Superior temporal gyrus (tissue), 1 donor: ENCODE measurements around the gene COL17A1.

Experiments
- DNase-seq: peaks from one replicate; pipeline ENCODE4 v3.0.0-alpha.2; 2016; ENCODE audit errors: extremely low spot score

The COL17A1 gene

DNA sequence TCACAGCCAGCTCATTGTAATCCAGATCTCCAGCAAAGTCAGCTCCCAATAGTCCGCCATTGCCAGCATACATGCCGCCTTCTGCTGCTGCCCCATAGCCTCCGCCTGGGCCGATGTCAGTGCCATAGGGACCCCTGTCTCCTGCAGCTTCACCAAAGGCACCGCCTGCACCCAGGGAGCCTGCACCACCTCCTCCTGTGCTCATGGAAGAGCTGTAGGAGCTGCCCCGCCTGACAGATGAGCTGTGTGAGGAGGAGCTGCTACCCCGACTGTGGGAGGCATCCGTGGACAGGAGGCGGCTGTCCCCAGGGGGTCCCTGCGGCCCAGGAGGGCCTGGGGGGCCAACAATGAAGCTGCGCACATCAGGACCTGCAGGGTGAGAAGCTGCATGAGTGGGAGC is 51.7 kb downstream of the COL17A1 start:
- DNase-seq: no peak

DNA sequence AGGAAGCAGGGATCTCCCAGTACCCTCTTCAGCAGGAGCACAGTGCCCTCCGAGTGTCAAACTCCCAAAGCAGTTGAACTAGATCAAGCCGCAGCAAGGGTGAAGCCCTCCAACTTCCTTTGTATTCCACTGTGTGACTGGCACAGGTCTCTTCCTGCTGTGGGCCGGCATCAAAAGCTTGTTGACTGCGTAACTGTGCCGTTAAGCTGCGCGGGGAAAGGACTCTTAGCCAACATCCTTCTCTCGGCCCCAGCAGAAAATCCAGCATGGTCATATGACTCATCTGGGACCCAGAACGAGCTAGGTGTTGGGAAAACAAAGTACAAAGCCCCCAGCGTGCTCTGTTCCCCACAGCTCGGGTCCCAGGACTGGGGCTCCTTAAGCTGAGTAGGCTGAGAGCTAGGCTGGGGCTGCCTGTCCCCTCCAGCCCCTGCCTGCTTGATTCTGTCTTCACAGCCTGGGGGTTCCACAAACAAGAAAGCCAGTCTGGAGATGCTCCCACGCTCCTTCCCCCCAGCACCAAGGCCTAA is 52.2 kb downstream of the COL17A1 start:
- no peak for DNase-seq

DNA sequence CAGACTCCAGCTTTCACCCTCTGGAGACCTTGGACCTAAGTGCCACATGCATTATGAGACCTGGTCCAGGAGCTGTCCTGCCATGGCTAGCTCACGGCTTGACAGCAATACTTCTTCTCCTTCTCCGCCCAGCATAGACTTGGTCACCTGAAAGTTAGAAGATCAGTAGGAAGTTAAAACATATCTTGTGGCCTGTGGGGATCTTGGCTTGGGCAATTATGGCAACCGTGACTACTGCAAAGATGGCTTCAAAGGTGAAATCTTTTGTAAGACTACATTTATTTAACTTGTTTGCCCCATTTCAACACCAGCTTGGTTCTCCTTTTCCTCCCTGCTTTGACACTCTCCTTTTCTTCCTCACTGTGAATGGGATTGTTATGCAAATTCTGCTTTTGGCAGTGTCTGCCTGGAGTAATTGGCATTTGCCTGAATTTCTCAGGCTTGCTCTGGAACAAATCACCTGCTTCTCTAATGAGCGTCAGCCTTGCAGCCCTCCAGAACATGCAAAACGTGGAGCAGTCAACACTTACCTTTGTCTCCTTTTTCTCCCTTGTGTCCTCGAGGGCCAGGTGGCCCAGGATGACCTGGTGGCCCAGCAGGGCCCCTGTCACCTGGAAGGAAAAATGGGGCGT is 53.4 kb downstream of the COL17A1 start:
- DNase-seq: no peak

DNA sequence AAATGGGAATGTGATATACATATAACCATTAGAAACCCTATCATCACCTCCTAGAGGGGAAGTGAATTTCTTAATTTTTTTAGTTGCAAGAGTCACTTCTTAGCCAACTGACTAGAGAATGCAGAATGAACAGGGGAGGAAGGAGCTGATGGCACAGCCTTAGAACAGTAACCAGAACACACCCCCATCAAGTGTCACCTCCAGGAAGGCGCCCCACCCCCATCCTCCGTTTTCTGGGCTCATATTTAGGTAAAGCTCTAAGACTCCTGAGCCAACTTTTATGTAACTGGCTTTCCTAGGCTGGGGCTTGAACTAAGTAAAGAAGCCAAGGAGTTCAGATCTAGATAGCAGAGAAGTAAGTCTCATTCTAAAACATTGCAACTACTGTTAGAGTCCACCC is 54.0 kb downstream of the COL17A1 start:
- no peak for DNase-seq

DNA sequence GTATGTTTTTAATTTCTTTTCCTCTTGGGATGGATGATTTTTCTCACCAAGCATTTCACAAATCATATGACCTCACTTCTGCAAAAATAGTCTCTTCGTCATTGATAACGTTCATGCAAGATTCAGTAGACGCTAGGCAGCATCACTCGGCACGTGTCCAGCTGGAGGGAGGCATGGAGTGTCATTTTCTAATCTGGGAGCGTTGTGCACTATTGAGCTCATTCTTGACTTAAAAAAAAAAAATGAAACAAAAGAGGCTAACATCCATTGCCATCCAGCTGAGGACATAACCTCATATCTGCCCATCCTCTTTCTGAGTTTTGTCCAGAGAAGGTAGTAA is 56.2 kb downstream of the COL17A1 start:
- DNase-seq: peak; percentile 94

DNA sequence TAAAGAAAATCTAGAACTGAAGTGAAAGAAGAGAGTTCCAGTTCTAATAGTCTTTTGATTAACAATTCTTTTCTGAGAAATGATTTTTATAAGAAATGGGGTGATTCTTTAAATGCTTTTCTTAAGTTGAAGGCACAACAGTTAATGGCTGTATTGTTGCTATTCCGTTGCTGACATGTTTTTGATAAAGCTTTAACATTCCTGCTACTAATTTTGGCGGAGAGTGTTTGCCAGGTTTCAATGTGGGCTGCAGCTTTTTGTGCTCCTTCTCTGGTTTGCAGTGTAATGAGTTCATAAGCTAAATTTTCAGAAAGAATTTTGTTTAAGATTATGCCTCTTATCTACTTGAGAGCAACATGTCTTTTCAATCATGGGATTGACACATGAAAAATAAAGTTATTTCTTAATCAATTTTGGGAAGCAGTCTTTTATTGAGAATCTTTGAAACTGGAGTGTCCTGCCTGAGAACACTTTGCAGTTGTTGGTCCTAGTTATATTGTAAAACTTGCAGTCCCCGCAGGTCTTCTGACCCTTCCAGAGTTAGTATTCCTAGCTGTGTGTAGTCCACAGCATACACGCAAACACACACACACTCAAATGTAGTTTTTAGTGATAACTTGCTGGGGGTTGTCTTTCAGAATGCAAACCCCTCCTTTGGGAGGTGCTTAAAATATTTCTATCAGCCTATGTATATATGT is 56.7 kb downstream of the COL17A1 start:
- DNase-seq: no peak

DNA sequence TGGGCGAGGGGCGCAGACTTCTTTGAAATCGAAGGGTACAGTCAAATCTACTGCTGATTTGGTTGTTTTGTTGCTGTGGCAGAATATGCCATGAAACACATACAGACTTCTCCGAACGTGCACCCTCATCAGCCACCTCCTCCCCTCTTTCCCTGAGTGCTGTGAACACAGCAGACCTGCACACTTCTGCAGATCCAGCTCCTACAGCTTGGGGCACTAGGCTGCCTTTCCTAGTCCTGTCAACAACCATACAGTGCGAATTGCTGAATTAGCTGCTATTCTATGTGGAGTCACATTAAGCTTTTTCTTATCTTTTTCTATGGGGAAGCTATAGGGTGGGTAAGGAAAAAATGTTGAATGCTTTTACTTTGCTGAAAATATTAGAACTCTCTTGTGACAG is 57.5 kb downstream of the COL17A1 start:
- DNase-seq: peak; percentile 86

DNA sequence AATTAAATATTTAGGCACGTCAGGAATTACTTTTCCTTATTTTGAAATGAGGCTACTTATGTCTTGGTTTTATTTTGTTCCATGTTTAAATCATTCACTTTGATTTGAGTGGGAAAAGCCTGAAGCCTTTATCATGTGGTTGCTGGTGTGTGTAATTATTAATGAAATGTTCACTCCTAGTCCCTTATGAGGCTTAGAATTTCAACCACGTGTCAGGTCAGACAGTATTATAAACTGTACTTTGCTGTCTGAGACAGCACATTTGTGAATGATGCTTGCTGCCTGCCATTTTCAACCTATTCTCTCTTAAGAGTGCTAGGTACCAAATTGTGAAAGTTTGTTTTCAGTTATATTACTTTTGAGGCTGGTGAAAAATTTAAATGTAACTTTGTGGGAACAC is 58.9 kb downstream of the COL17A1 start:
- no peak for DNase-seq

DNA sequence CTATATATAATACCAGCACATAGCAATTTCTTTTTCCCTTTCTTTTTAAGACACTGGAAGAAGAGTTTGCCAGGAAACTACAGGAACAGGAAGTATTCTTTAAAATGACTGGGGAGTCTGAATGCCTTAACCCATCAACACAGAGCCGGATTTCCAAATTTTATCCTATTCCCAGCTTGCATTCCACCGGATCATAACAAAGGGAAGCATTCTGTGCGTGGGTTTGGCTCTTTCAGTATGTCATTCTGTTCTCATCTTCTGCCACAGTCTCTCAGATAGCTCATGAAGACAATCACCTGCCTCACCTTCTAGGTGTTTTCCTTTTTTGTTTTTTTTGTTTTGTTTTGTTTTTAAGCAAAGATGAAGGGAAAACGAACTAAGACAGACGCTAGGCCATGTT is 60.2 kb downstream of the COL17A1 start:
- DNase-seq: peak; percentile 61

DNA sequence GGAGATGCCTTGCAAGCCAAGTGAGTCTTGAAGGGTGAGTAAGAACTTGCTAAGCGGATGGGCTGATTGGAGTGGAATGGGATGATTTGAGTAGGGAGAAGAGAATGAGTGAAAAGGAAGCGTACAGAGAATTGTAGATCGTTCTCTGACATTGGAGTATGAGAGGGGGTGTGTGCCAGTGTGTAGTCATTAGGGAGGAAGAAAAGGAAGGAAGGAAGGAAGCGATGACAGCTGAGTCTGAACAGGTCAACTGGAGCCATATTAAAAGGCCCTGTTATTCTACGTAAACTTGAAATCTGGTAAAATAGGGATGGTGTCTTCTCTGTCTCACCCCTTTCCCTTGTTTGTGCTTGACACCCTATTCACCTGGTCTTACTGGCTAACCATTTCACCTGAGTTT is 63.7 kb downstream of the COL17A1 start:
- DNase-seq: no peak

DNA sequence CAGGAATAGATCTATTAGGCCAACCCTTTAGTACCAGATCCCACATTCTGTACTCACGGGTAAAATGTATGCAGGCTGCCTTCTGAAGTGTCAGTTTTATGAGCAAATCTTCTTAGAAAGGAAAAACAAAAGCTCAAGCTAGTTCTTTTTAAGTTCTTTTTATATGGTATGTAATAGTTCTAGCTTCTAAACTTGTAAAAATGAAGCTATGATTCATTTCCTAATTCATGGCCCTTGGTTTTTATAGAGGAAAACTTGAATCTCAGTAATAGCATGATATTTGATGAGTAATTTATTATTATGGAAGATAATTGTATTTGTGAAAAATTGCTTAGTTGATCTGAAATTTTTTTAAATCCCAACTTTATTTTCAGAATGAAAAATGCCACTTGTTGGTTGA is 64.4 kb downstream of the COL17A1 start:
- no peak for DNase-seq

DNA sequence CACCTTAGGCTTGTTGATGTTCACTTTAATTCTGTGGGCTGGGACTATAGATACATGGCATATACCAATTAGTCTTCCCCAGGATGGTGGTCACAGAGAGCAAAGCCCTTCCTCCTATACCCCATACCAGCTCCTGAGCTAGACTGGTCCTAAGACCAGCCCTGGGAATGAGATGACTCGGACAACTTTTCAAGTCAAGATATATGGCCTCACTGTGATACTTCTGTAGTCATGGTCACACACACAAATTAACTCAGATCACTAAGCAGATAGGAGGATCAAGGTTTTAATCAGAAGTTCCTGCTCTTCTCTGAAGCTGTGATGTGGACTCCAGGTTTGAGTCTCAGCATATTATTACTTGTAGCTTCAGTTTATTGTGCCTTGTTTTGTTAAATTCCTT is 65.7 kb downstream of the COL17A1 start:
- DNase-seq: no peak

DNA sequence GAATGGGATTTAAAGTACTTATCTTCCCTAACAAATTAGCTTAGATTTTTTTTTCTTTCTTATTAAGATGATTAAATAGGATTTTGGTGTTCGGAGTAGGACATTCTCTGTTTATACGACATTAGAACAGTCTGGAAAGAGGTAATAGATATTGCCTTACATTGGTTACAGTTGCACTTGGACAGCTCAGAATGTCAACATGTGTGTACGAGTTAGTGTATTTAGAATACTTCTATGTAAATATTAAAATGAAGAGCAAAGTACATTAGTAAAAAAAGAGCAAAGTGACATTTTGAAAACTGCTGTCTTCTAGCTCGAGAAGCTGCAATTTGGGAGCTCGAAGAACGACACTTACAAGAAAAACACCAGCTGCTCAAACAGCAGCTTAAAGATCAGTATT is 67.2 kb downstream of the COL17A1 start:
- DNase-seq: no peak

DNA sequence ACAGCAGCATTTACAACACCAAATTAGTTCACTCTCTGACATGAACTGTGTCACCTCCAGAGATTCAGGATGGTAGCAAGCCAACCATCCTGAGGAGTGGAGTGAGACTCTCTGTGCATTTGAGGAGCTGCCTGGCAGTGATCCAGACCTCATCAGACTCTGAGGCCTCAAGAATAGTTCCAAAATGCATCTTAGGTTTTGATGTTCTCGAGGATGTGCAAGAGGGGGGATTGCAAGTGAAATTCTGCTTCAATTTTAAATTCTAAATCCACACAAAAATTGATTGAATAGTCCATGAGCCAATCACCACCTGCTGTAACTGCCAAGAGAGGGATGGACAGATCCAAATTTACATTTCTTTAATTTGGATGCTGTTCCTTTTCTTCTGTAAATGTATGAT is 69.0 kb downstream of the COL17A1 start:
- DNase-seq: no peak

DNA sequence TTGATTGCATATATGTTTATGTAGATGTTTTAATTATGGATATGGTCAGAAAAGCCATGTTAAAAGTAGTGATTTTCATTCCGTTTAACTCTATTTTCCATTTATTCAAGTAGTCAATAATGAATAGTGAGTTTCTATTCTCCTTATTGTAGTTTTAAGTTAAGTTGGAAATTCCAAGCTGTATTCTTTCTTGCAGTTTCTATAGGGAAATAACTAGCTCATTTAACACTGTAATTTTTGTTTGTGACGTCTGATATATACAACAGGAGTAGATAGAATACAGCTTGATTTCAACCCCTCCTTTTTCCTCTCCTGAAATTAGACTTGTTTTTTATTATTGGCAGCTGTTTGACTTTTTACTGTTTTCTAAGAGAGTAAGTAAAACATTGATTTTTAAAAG is 71.5 kb downstream of the COL17A1 start:
- no peak for DNase-seq

DNA sequence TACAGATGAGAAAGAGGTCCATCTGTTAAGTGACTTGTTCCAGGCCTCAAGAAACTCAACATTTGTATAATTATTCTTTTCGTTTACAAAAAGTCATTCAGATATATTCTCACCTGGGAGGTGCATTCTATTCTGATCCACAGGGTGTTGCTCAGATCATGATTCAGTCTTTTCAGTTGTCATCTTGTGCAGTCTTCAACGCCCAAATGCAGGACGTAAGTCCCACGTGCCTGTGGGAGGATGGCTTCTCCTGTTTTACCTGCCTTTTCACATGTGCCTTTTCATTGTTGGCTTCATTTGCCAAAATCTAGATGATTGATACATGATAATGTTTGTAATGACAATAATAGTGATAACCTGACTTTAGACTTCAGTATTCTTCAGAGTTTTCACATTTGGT is 72.2 kb downstream of the COL17A1 start:
- DNase-seq: no peak

DNA sequence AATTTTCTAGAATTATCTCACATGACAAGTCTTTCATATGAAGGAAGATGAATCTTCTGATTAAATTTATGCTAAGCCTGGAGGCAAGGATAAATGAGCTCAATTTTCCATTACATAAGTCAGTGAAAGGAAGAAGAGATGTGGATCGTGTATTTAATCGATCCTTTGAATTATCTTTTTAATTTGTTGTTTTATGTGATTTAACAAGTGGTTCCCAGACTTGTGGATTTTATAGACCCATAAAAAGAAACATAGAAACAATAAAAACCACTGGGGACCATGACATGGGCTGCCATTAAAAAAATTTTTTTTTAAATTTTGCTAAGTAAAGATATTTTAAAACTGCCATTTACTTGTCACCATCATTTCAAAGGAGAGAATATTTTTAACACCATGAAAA is 73.8 kb downstream of the COL17A1 start:
- no peak for DNase-seq

DNA sequence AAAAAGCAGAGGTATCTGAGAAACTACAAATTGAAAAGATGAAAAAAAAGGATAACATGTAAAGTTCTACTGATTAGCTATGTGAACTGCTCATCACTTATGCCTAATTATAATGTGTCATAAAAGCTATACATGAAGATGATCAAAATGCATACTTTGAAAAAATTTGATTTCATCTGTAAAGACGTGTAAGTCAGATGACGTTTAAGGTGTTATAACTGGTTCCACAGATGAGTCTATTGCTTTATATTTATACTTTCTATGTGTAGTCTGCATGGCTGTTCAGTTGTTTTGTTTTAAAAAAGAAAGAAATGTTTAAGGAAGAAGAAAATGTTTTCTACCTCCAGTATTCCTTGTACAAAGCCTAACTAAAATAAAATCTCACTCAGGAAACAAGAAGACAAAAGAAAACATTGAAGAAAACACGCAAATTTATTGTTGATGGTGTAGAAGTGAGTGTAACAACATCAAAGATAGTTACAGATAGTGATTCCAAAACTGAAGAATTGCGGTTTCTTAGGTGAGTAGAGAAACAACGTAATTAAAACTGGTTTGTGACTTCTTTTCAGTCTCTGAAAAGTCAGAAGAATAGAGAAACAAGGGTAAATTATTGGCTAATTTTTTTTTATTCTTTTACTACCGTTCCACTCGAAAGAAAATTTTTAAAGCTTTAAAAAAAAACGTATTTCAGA is 80.4 kb downstream of the COL17A1 start:
- DNase-seq: no peak

DNA sequence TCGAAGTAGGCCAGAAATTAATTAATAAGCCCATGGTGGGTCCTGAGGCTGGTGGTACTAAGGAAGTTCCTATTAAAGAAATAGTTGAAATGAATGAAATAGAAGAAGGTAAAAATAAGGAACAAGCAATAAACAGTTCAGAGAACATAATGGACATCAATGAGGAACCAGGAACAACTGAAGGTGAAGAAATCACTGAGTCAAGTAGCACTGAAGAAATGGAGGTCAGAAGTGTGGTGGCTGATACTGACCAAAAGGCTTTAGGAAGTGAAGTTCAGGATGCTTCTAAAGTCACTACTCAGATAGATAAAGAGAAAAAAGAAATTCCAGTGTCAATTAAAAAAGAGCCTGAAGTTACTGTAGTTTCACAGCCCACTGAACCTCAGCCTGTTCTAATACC is 82.8 kb downstream of the COL17A1 start:
- no peak for DNase-seq

DNA sequence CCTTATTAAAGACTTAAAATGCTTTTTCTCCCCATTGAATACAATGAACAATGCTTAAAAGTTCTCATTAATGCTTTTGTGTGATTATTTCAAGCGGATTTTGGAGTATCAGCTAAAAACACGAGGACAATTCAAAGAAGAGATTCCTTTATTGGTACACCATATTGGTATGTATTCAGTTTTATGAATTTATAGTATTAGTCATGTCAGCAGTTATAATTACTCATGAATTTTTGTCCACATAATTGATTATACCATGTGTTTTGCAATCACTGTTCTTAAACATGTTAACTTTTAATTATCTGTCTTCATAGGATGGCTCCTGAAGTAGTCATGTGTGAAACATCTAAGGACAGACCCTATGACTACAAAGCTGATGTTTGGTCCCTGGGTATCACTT is 86.9 kb downstream of the COL17A1 start:
- no peak for DNase-seq

DNA sequence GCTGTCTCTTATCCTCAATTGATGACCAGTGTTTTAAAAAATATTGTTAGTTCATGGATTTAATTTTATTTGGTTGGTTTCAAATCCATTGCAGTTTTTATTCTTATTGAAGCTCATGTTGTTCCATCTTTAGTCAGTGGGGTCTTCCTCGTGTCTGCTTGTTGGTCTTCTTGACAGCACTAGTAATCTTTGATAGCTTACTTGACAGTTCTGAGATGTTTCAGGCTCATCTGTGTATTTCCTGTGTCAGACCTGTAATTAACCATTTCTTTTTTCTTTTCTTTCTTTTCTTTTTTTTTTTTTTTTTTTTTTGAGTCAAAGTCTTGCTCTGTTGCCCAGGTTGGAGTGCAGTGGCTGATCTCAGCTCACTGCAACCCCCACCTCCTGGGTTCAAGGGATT is 90.5 kb downstream of the COL17A1 start:
- no peak for DNase-seq

DNA sequence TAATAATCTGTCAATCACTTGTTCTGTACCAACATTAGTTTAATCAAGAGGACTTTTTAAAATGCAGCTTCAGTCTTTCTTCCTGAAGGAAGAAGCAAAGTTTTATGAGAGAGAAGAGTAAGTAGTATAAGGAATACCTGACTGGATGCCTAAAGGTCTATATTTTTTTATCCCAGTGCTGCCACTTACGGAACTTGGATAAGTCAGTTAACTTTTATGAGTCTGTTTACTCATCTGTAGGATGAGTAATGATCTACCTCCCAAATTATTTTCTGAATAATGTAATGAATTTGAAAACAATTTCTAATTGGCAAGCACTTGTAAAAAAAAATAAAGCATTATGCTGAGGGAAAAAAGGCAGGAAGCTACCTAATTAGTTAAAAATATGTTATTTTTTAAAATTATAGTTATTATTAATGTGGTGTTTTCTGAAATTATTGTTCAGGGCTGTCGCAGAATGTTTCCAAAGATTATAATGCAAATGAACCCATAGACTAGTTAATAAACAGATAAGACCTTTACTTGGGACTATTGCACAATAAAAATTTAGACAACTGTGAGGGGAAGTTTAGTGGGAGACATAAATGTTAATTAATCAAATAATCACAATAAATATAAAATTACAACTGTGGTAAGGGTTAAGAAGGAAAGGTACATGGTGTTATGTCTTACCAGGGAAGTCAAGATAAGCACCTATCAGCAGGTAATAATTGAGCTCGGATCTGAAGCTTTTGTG is 94.1 kb downstream of the COL17A1 start:
- DNase-seq: no peak

DNA sequence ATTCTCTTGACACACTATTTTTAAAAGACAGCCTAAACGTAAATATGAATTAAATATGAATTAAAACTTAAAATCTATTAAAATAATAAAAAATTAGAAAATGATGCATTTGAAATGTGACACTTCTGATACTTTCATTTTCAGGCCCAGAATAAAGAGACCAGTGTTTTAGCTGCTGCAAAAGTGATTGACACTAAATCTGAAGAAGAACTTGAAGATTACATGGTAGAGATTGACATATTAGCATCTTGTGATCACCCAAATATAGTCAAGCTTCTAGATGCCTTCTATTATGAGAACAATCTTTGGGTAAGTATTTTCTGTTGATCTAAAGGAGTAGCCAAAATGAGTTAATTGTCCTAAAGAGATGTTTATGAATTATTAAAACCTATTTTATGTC is 95.1 kb downstream of the COL17A1 start:
- no peak for DNase-seq
